Psoas muscle (tissue), 8 donors: ENCODE results near the gene EYA4. TPM values are rescaled to one million over a fixed set of nuclear protein-coding genes. Genes with fewer than 3 reads are reported as not detected.
A peak's percentile ranks its signal among the peaks of the same experiment; 100 is the strongest.

Source experiments
- ATAC-seq, 4 donors: fragments of 200-7000 bp; cut with Tn5 transposase; one replicate each; pipeline ENCODE4 v1.9.1; 2020; ENCODE audit warnings: moderate library complexity in 3 of 4, mild to moderate bottlenecking in 2 of 4
- DNase-seq, 2 donors: peaks; one replicate each; pipeline ENCODE4 v3.0.0-alpha.2; 2020
- H3K27ac ChIP-seq: fragments of 200-600 bp; one replicate; pipeline ENCODE4 v1.8.0; 2022
- H3K27me3 ChIP-seq, 3 donors: fragments of 200-600 bp in 1 of 3; one replicate each; pipeline versions ENCODE4 v1.6.1 to v1.8.0; 2013 to 2022; ENCODE audit warnings: low read length in 2 of 3, mild to moderate bottlenecking in 2 of 3, moderate library complexity in 1 of 3; ENCODE audit not compliant: insufficient read depth in 3 of 3
- H3K36me3 ChIP-seq, 2 donors: fragments of 200-600 bp in 1 of 2; one replicate each; pipeline versions ENCODE4 v1.6.1 to v1.8.0; 2013 to 2022; ENCODE audit warnings: low read depth in 1 of 2, mild to moderate bottlenecking in 1 of 2, moderate library complexity in 1 of 2; ENCODE audit not compliant: insufficient read depth in 1 of 2
- H3K4me1 ChIP-seq: fragments of 200-600 bp; one replicate; pipeline ENCODE4 v1.8.0; 2022
- H3K4me3 ChIP-seq: fragments of 200-600 bp; one replicate; pipeline ENCODE4 v1.8.0; 2022; ENCODE audit warnings: mild to moderate bottlenecking
- H3K9me3 ChIP-seq: fragments of 200-600 bp; one replicate; pipeline ENCODE4 v1.8.0; 2022
- WGBS, 3 donors: extraction: QIAGEN DNeasy Blood & Tissue Kit; methylation state at CpG; one replicate each; pipeline versions ENCODE4 v1.1.6 to v1.1.7; 2013; 5-methylcytosine and 5-hydroxymethylcytosine counted together
- intact Hi-C, 2 donors: fragments of 100-400 bp; cut with DNase I; formaldehyde crosslinking; loops; one replicate each; pipeline versions ENCODE4 v1.11.0 to v1.14.2; 2022
- polyA plus RNA-seq, 3 donors: library from polyadenylated mRNA; stranded (reverse); fragments of 200-250 nt; gene quantifications; one replicate each; pipeline ENCODE4 v1.2.3, GENCODE V29; 2013
- total RNA-seq, 4 donors: library from RNA; stranded (reverse); fragmentation: NEBNext Ultra II Directional in 2 of 4; extraction: Animal tissue kit (Norgen Biotek cat#: 25700) in 2 of 4; gene quantifications; one replicate each; pipeline versions ENCODE4 v1.2.1 to v1.2.4, GENCODE V29; 2021 to 2023
- TF ChIP-seq, protein P1 (sequence below): fragments of 200-600 bp; IDR thresholded peaks from one replicate; pipeline ENCODE4 v1.8.0; 2022; ENCODE audit warnings: antibody characterized with exemption
- donor health status: healthy with polysubstance abuse.
- donor health status: DM: no; HTN: no; CAD: no; lungs with moderate emphysema.
- donor health status: Bipolar disorder and iron deficiency.
- donor health status: healthy.
- donor health status: DM: yes; HTN: yes; CAD: no.
- donor health status: DM: no; HTN: no; CAD: no.
- donor health status: DM: no; HTN: no; CAD: no.
- donor health status: DM: yes; HTN: yes; CAD: no.

Gene EYA4
- total and polyA plus RNA-seq, 7 donors: 5.6 to 48.3 (median 32.8) TPM

DNA sequence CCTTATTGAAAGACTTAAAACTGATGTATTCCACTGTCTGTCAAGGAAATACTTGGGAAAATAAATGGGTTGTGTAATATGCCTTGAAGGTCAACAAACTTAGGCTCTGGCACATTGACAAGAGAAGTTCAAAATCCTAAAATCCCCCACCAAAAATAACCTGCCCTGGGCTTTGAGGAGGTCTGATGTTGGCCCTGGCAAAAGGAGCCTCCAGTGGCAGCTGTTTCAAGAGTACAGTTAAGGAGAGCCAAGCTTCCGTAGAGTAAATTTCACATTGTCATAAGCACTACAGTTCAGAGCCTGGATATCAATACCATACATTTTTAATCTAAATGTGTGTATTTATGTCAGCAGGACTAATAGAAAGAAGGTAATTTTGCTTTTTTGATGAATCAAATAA lies 282.7 kb downstream of the EYA4 start:
- Histone ChIP-seq H3K4me3 (no peak overlapping the region), H3K27ac (no peak overlapping the region), H3K9me3 (no peaks in the 10 kb centered on the region), H3K4me1 (no peaks in the 10 kb centered on the region), H3K36me3 (peaks cover 0 to 19% of the 10 kb centered on the region in 2 donors), H3K27me3 (no peaks in the 10 kb centered on the region)
- WGBS, 3 donors: 28 to 38% (median 38%) methylated on average over 1 of the region's 1 CpG
- DNase-seq (no peak), ATAC-seq (peak in 1 of 4 donors; percentile 50)
- intact Hi-C loops: no loop called here
- TF ChIP-seq, protein P1, sequence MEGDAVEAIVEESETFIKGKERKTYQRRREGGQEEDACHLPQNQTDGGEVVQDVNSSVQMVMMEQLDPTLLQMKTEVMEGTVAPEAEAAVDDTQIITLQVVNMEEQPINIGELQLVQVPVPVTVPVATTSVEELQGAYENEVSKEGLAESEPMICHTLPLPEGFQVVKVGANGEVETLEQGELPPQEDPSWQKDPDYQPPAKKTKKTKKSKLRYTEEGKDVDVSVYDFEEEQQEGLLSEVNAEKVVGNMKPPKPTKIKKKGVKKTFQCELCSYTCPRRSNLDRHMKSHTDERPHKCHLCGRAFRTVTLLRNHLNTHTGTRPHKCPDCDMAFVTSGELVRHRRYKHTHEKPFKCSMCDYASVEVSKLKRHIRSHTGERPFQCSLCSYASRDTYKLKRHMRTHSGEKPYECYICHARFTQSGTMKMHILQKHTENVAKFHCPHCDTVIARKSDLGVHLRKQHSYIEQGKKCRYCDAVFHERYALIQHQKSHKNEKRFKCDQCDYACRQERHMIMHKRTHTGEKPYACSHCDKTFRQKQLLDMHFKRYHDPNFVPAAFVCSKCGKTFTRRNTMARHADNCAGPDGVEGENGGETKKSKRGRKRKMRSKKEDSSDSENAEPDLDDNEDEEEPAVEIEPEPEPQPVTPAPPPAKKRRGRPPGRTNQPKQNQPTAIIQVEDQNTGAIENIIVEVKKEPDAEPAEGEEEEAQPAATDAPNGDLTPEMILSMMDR: no peak

DNA sequence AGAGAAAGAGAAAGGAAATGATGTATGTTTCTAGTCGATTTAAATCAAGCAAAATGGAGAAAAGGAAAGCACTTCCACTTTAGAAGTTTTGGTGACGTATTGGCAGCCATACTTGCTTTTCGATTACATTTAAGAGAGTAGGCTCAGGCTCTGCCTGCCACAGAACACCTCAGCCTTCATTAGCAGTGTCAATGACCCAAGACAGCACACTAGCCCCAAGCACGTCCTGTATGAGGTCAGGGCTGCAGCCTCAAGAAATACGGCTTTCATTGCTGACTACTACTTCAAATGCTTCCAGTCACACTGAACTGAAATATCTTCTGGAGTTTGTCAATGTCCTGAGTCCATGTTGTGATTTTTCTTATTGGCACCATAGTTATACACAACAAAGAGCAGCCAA lies 285.3 kb downstream of the EYA4 start:
- Histone ChIP-seq H3K4me1 (no peaks in the 10 kb centered on the region), H3K27ac (no peak overlapping the region), H3K9me3 (no peaks in the 10 kb centered on the region), H3K27me3 (no peaks in the 10 kb centered on the region), H3K4me3 (no peak overlapping the region), H3K36me3 (peaks cover 0 to 19% of the 10 kb centered on the region in 2 donors)
- intact Hi-C loops: no loop called here
- DNase-seq: no peak
- ATAC-seq: no peak
- 83 to 85% (median 84%) methylated on average over 5 of the region's 5 CpGs for WGBS, 3 donors
- TF ChIP-seq, protein P1: no peak

DNA sequence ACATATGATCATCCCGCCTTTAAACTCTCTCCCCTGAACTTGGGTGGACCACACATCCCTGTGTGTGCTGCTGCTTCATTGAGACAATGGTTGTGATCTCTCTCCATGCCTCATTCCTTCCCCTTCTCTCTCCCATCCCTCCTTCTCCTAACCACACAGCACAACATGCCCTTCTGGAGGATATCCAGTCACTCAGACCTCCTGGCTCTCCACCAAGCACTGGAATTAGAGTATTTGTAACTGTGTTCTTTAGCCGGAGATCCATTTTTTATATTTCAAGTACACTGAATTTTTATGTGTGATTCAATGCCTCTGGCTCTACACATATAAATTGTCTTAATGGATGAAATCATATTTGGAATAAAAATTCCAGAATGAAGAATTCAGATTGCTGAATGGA lies 287.4 kb downstream of the EYA4 start:
- Histone ChIP-seq H3K4me3 (no peak overlapping the region), H3K36me3 (peaks cover 0 to 18% of the 10 kb centered on the region in 2 donors), H3K27me3 (no peaks in the 10 kb centered on the region), H3K4me1 (no peaks in the 10 kb centered on the region), H3K9me3 (no peaks in the 10 kb centered on the region), H3K27ac (no peak overlapping the region)
- DNase-seq (no peak), ATAC-seq (no peak)
- WGBS, 3 donors: 51 to 72% (median 63%) methylated on average over 2 of the region's 2 CpGs
- intact Hi-C loops: no loop called here
- TF ChIP-seq, protein P1: no peak

DNA sequence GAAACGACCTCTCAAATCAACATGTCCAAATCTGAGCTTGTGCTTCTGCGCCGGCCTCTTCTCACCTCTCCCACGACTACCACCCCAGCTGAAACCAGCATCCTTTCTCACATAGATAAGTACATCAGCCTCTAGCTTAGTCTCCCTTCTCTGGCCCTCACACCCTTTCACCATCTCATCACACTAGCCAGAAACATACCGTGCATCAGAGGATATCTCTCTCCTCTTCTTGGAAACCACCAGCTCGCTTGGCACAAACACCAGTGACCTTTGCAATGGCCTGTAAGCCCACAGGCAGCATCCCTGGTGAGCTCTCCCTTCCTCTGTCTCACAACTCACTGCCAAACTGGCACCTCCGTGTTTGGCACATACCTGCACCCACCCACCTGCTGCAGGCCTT lies 291.8 kb downstream of the EYA4 start:
- no peaks in the 10 kb centered on the region for H3K9me3 ChIP-seq
- intact Hi-C loops: no loop called here
- H3K27ac ChIP-seq: no peak overlapping the region
- H3K27me3 ChIP-seq: no peaks in the 10 kb centered on the region
- H3K4me3 ChIP-seq: no peak overlapping the region
- H3K4me1 ChIP-seq: no peaks in the 10 kb centered on the region
- TF ChIP-seq, protein P1: no peak
- 51 to 74% (median 53%) methylated on average over 7 of the region's 7 CpGs for WGBS, 3 donors
- DNase-seq: no peak
- H3K36me3 ChIP-seq: peaks cover 0 to 8% of the 10 kb centered on the region in 2 donors
- no peak for ATAC-seq

DNA sequence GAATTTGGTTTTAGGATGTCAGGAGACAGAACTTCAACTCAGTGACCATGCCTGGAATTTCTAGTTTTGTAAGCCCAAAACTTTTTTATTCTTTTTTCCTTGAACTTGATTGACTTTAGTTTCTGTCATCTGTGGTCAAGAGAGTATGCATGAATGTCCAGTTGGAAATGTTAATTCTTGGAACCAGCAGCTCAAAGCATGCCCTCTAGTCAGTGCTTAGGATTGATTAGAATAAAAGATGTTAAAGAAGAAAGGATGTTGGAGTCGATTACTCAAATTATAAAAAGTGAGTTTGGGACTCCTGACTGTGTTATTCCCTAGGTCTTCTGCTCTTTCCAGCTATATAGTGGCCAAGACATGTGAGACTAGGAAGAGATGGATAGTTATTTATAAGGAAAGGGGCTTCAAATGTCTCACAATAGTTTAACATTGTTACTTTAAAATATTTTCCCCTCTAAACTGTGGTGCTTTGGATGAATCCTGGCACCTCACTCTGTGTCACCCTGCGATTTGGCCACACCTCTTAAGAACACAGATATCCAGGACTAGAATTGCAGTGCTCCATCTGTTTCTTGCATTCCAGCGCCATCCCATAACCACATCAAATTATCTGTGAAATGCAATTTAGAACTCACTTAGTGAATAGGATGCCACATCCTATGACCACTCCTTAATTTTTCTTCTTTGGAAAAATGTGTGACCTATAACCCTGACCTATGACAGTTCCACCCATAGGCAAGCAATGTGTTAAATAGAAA lies 298.5 kb downstream of the EYA4 start:
- no peak overlapping the region for H3K4me3 ChIP-seq
- H3K36me3 ChIP-seq: no peaks in the 10 kb centered on the region
- no peak for ATAC-seq
- intact Hi-C loops: loop anchor here in 1 of 2 donors (10.0 kb wide), 1 partner anchor 485 kb away; no protein-coding TSS in a partner anchor
- H3K9me3 ChIP-seq: no peaks in the 10 kb centered on the region
- H3K27ac ChIP-seq: no peak overlapping the region
- H3K27me3 ChIP-seq: no peaks in the 10 kb centered on the region
- WGBS, 3 donors: 29 to 45% (median 36%) methylated on average over 3 of the region's 3 CpGs
- DNase-seq: no peak
- TF ChIP-seq, protein P1: no peak
- no peaks in the 10 kb centered on the region for H3K4me1 ChIP-seq
